ENCODE results near the gene EPHB4. TPM values are rescaled to one million over a fixed set of nuclear protein-coding genes. Genes with fewer than 3 reads are reported as not detected.

Gene EPHB4
- total RNA-seq, 4 donors from 2014 or later: 73.5 to 374 (median 163) TPM

- no peaks in the 10 kb centered on the region for H3K9me3 ChIP-seq
- intact Hi-C loops (cut with DNase I; ENCODE audit: low total_unique reads): no loop called here
- no peak overlapping the region for H3K4me3 ChIP-seq
- peak; percentile 89 to 93 for DNase-seq
- no peaks in the 10 kb centered on the region for H3K36me3 ChIP-seq
- H3K4me1 ChIP-seq: peaks cover 3 to 15% of the 10 kb centered on the region in 2 donors
- no peaks in the 10 kb centered on the region for H3K27me3 ChIP-seq
- peak overlapping the region; percentile 92 to 93 for H3K27ac ChIP-seq
- no peak for TF ChIP-seq POLR2A (IDR thresholded peaks at IDR 0.05)
- no peak for TF ChIP-seq CTCF (IDR thresholded peaks at IDR 0.05)
Observed at GRCh38 chr7:100803398-100804161, 23.7 kb downstream of the EPHB4 start.

GRCh38 chr7:100802951-100803350 is 24.4 kb downstream of the EPHB4 start:
- TF ChIP-seq POLR2A (IDR thresholded peaks at IDR 0.05) (no peak), CTCF (IDR thresholded peaks at IDR 0.05) (no peak)
- Histone ChIP-seq H3K36me3 (no peaks in the 10 kb centered on the region), H3K4me3 (no peak overlapping the region), H3K27me3 (no peaks in the 10 kb centered on the region), H3K9me3 (no peaks in the 10 kb centered on the region), H3K27ac (peak overlapping the region; percentile 92 to 93), H3K4me1 (peaks cover 3 to 15% of the 10 kb centered on the region in 2 donors)
- DNase-seq: peak; percentile 37 to 52
- intact Hi-C loops (cut with DNase I; ENCODE audit: low total_unique reads): no loop called here

- TF ChIP-seq POLR2A (IDR thresholded peaks at IDR 0.05) (peak in 1 of 2 donors; percentile 40), CTCF (IDR thresholded peaks at IDR 0.05) (no peak)
Observed at GRCh38 chr7:100801833-100802568, 25.3 kb downstream of the EPHB4 start.

GRCh38 chr7:100799037-100799896 is 28.1 kb downstream of the EPHB4 start:
- DNase-seq: peak; percentile 61 to 79
- no peaks in the 10 kb centered on the region for H3K36me3 ChIP-seq
- peaks cover 0 to 15% of the 10 kb centered on the region in 2 donors for H3K4me1 ChIP-seq
- H3K9me3 ChIP-seq: no peaks in the 10 kb centered on the region
- TF ChIP-seq POLR2A (IDR thresholded peaks at IDR 0.05): peak in 1 of 2 donors; percentile 8
- peak; percentile 58 to 77 (median 74) for TF ChIP-seq CTCF (IDR thresholded peaks at IDR 0.05)
- H3K27ac ChIP-seq: peak overlapping the region; percentile 71 to 93
- H3K27me3 ChIP-seq: no peaks in the 10 kb centered on the region
- intact Hi-C loops (cut with DNase I; ENCODE audit: low total_unique reads): no loop called here
- no peak overlapping the region for H3K4me3 ChIP-seq

More at GRCh38 chr7:100801833-100802568, 25.3 kb downstream of the EPHB4 start:
- intact Hi-C loops (cut with DNase I; ENCODE audit: low total_unique reads): no loop called here
- Histone ChIP-seq H3K9me3 (no peaks in the 10 kb centered on the region), H3K36me3 (no peaks in the 10 kb centered on the region), H3K4me3 (no peak overlapping the region), H3K4me1 (peaks cover 3 to 15% of the 10 kb centered on the region in 2 donors), H3K27me3 (no peaks in the 10 kb centered on the region), H3K27ac (peak overlapping the region; percentile 92 to 93)
- peak; percentile 75 to 86 for DNase-seq

All from uterus (tissue), 4 donors.